HG02610 (cell line): ENCODE results near the gene DHRS7B.
A peak's percentile ranks its signal among the peaks of the same experiment; 100 is the strongest.
"Not testable (repeated sequence)": the region's sequence is repeated elsewhere in the genome, so short reads cannot be mapped to it uniquely, and the experiment has no call there.

Source experiments
- ATAC-seq: cut with Tn5 transposase; IDR thresholded peaks from one replicate; pipeline ENCODE4 v1.9.1; 2021; ENCODE audit warnings: mild to moderate bottlenecking, moderate library complexity; ENCODE audit not compliant: unreplicated experiment

DHRS7B gene

GRCh38 chr17:21126645-21127508 lies at the start of gene DHRS7B:
TSS of gene DHRS7B (plus strand) at chr17:21126964. CDS start at chr17:21126972, 8 bp downstream.
- ATAC-seq = peak; percentile 91

GRCh38 chr17:21077281-21077680 lies 49.5 kb upstream of the DHRS7B start:
- ATAC-seq = no peak

- ATAC-seq = no peak
Measured at GRCh38 chr17:21078016-21078780, 48.6 kb upstream of the DHRS7B start.

GRCh38 chr17:21079196-21079595 lies 47.6 kb upstream of the DHRS7B start:
- ATAC-seq = no peak

- no peak for ATAC-seq
Measured at GRCh38 chr17:21082001-21082436, 44.7 kb upstream of the DHRS7B start.

- not testable (repeated sequence) for ATAC-seq
Measured at GRCh38 chr17:21085280-21085679, 41.5 kb upstream of the DHRS7B start.

- no peak for ATAC-seq
Measured at GRCh38 chr17:21085707-21086106, 41.1 kb upstream of the DHRS7B start.

- ATAC-seq = no peak
Measured at GRCh38 chr17:21089145-21089544, 37.6 kb upstream of the DHRS7B start.

GRCh38 chr17:21089933-21090901 lies 36.5 kb upstream of the DHRS7B start:
- ATAC-seq = peak; percentile 66

- no peak for ATAC-seq
Measured at GRCh38 chr17:21090902-21091618, 35.7 kb upstream of the DHRS7B start.

- ATAC-seq = no peak
Measured at GRCh38 chr17:21094298-21094704, 32.5 kb upstream of the DHRS7B start.

GRCh38 chr17:21095735-21096134 lies 31.0 kb upstream of the DHRS7B start:
- no peak for ATAC-seq

- no peak for ATAC-seq
Measured at GRCh38 chr17:21096874-21097273, 29.9 kb upstream of the DHRS7B start.

- peak; percentile 95 for ATAC-seq
Measured at GRCh38 chr17:21098934-21099689, 27.7 kb upstream of the DHRS7B start.

GRCh38 chr17:21100636-21101035 lies 26.1 kb upstream of the DHRS7B start:
- no peak for ATAC-seq

GRCh38 chr17:21104608-21105007 lies 22.2 kb upstream of the DHRS7B start:
- no peak for ATAC-seq

GRCh38 chr17:21105064-21105894 lies 21.5 kb upstream of the DHRS7B start:
- ATAC-seq = no peak

GRCh38 chr17:21106316-21106715 lies 20.4 kb upstream of the DHRS7B start:
- no peak for ATAC-seq
